Measurements from ENCODE around the gene TBATA. TPM values are rescaled to one million over a fixed set of nuclear protein-coding genes. Genes with fewer than 3 reads are reported as not detected.

The TBATA gene
- total RNA-seq, 4 donors from 2014 or later: not detected

- TF ChIP-seq EP300 (IDR thresholded peaks at IDR 0.05) (no peak), POLR2A (IDR thresholded peaks at IDR 0.05) (no peak)
- TF ChIP-seq, protein P1, sequence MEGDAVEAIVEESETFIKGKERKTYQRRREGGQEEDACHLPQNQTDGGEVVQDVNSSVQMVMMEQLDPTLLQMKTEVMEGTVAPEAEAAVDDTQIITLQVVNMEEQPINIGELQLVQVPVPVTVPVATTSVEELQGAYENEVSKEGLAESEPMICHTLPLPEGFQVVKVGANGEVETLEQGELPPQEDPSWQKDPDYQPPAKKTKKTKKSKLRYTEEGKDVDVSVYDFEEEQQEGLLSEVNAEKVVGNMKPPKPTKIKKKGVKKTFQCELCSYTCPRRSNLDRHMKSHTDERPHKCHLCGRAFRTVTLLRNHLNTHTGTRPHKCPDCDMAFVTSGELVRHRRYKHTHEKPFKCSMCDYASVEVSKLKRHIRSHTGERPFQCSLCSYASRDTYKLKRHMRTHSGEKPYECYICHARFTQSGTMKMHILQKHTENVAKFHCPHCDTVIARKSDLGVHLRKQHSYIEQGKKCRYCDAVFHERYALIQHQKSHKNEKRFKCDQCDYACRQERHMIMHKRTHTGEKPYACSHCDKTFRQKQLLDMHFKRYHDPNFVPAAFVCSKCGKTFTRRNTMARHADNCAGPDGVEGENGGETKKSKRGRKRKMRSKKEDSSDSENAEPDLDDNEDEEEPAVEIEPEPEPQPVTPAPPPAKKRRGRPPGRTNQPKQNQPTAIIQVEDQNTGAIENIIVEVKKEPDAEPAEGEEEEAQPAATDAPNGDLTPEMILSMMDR (IDR thresholded peaks at IDR 0.05): no peak
- WGBS, 2 donors: 89 to 94% methylated on average over 18 of the region's 18 CpGs
- no peak overlapping the region for H3K4me3 ChIP-seq
- DNase-seq (ENCODE audit: low spot score in 2 of 2): no peak
- H3K4me1 ChIP-seq: peaks cover 0 to 13% (median 0%) of the 10 kb centered on the region in 4 donors
- no peak overlapping the region for H3K27ac ChIP-seq
- H3K9me3 ChIP-seq: no peaks in the 10 kb centered on the region
- no peaks in the 10 kb centered on the region for H3K36me3 ChIP-seq
- H3K27me3 ChIP-seq: no peaks in the 10 kb centered on the region
These were observed 7.9 kb downstream of the TBATA start for GRCh38 chr10:70777063-70777875.

GRCh38 chr10:70776455-70777005 lies 8.6 kb downstream of the TBATA start:
- TF ChIP-seq, protein P1 (IDR thresholded peaks at IDR 0.05): no peak
- TF ChIP-seq POLR2A (IDR thresholded peaks at IDR 0.05) (no peak), EP300 (IDR thresholded peaks at IDR 0.05) (no peak)
- Histone ChIP-seq H3K4me3 (no peak overlapping the region), H3K9me3 (no peaks in the 10 kb centered on the region), H3K27me3 (no peaks in the 10 kb centered on the region), H3K36me3 (no peaks in the 10 kb centered on the region), H3K27ac (no peak overlapping the region), H3K4me1 (peaks cover 0 to 13% (median 0%) of the 10 kb centered on the region in 4 donors)
- DNase-seq (ENCODE audit: low spot score in 2 of 2): no peak
- 88 to 95% methylated on average over 9 to 11 of the region's 11 CpGs for WGBS, 2 donors

GRCh38 chr10:70775679-70776454 lies 9.3 kb downstream of the TBATA start:
- no peak for DNase-seq (ENCODE audit: low spot score in 2 of 2)
- TF ChIP-seq POLR2A (IDR thresholded peaks at IDR 0.05): no peak
- TF ChIP-seq, protein P1 (IDR thresholded peaks at IDR 0.05): no peak
- no peak for TF ChIP-seq EP300 (IDR thresholded peaks at IDR 0.05)
- no peak overlapping the region for H3K27ac ChIP-seq
- 90 to 93% methylated on average over 7 to 12 of the region's 13 CpGs for WGBS, 2 donors
- H3K4me1 ChIP-seq: peaks cover 0 to 13% (median 0%) of the 10 kb centered on the region in 4 donors
- no peaks in the 10 kb centered on the region for H3K27me3 ChIP-seq
- H3K9me3 ChIP-seq: no peaks in the 10 kb centered on the region
- no peaks in the 10 kb centered on the region for H3K36me3 ChIP-seq
- no peak overlapping the region for H3K4me3 ChIP-seq

DNA sequence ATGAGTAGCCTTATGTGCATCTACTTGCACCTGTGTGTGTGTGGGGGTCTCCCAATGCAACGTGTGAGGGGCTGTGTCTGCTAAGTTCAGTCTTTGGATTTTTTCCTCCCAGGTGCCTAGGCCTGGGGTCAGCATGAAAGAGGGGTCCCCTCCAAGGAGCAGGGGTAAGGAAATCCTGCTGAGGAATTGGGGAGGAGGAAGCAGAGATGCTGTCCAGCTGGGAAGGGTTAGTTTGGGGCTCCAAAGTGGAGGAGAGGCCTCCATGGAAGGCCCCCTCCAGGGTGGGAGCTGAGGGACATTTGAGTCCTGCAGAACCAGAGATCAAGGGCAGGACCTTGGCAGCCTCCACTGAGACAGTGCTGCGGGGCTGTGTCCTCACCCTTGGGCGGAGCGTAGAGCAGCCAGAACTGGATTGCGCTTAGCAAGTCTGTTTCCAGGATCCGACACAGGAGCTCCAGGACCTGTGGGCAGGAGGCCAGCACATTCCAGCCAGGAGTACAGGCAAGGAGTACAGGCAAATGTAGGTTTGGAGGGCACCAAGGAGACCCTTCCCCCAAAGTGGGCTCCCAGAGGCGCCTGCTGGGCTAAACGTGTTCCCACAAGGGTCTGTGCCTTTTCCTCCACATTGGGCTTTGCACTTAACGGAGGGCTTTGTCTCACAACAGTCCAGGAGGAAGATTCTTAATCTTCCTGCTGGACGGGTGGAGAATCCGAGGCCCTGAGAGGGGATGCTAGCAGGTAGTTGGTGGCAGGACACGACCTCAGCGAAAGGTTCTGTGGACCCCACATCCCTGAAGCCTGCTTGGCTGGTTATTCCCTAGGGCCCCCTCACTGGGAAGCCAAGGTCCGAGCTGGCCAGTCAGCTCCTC lies 10.1 kb downstream of the TBATA start:
- Histone ChIP-seq H3K4me3 (no peak overlapping the region), H3K27ac (no peak overlapping the region), H3K9me3 (no peaks in the 10 kb centered on the region), H3K36me3 (no peaks in the 10 kb centered on the region), H3K4me1 (peaks cover 0 to 10% (median 0%) of the 10 kb centered on the region in 4 donors), H3K27me3 (no peaks in the 10 kb centered on the region)
- no peak for TF ChIP-seq POLR2A (IDR thresholded peaks at IDR 0.05)
- no peak for DNase-seq (ENCODE audit: low spot score in 2 of 2)
- 76 to 77% methylated on average over 7 to 12 of the region's 14 CpGs for WGBS, 2 donors
